GM12878 (cell line): Measurements from ENCODE around the gene BDKRB2. TPM values are rescaled to one million over a fixed set of nuclear protein-coding genes. Genes with fewer than 3 reads are reported as not detected.

ENCODE experiments used
- ATAC-seq: fragments of 200-7000 bp; cut with Tn5 transposase; 3 replicates; pipeline ENCODE4 v1.9.1; 2020; ENCODE audit warnings: mild to moderate bottlenecking, moderate library complexity
- BruUV-seq: library from RNA; stranded (reverse); fragments of 400-500 nt; replicated peaks from 2 replicates; lab custom pipeline; 2021; lab: Mats Ljungman, UMichigan
- CTCF ChIA-PET: fragments of 300-600 bp; sonication (Branson Sonifier 250); formaldehyde crosslinking; extraction: SDS; loops from one replicate; lab custom pipeline; 2021; ENCODE audit warnings: inconsistent platforms; lab: Yijun Ruan, JAX
- POLR2A ChIA-PET: fragments of 350-600 bp; formaldehyde crosslinking; extraction: SDS; loops from one replicate; lab custom pipeline; 2021; ENCODE audit warnings: inconsistent platforms; lab: Charles Lee
- RAD21 ChIA-PET: fragments of 300-600 bp; sonication (Branson Sonifier 250); formaldehyde crosslinking; loops from one replicate; lab custom pipeline; 2023; ENCODE audit warnings: antibody characterized with exemption; ENCODE audit not compliant: unreplicated experiment; lab: Charles Lee
- SMC1A ChIA-PET: fragments of 300-600 bp; sonication (Branson Sonifier 250); formaldehyde crosslinking; loops from one replicate; lab custom pipeline; 2023; ENCODE audit not compliant: unreplicated experiment, uncharacterized antibody; lab: Charles Lee
- DNase-seq: peaks from one replicate; pipeline ENCODE4 v3.0.0-alpha.2; 2011; ENCODE audit warnings: low read depth, low spot score
- FAIRE-seq: peaks from 3 replicates; lab custom pipeline; 2011; peaks lifted over from hg19 to GRCh38; lab: Jason Lieb, UNC
- H2AFZ ChIP-seq: 2 replicates; pipeline ENCODE4 v1.6.0; 2011; ENCODE audit warnings: low read depth, low read length, control low read depth; ENCODE audit not compliant: control insufficient read depth
- H3K27ac ChIP-seq: 2 replicates; pipeline ENCODE4 v1.5.1; 2011; ENCODE audit warnings: control low read depth; ENCODE audit not compliant: control insufficient read depth, insufficient read depth
- H3K27me3 ChIP-seq, 2 experiments: replicated peaks in 1 of 2; 2 replicates each; pipeline versions ENCODE4 v1.6.0 to v1.6.1; 2011; ENCODE audit warnings: low read length in 1 of 2; ENCODE audit not compliant: control insufficient read depth in 2 of 2, insufficient read depth in 2 of 2
- H3K36me3 ChIP-seq, 2 experiments: 2 replicates each; pipeline ENCODE4 v1.5.1; 2011; ENCODE audit warnings: low read length in 1 of 2; ENCODE audit not compliant: control insufficient read depth in 2 of 2, insufficient read depth in 2 of 2
- H3K4me1 ChIP-seq: 2 replicates; pipeline ENCODE4 v1.6.1; 2011; ENCODE audit warnings: mild to moderate bottlenecking, low read length, moderate library complexity, mixed read lengths; ENCODE audit not compliant: control insufficient read depth, insufficient read depth
- H3K4me2 ChIP-seq: 2 replicates; pipeline ENCODE4 v1.6.0; 2011; ENCODE audit warnings: control low read depth; ENCODE audit not compliant: control insufficient read depth, insufficient read depth
- H3K4me3 ChIP-seq: fragments of 200-600 bp; sonication (generic); 2 replicates; pipeline ENCODE4 v1.5.1; 2016
- H3K79me2 ChIP-seq: 2 replicates; pipeline ENCODE4 v1.6.0; 2011; ENCODE audit warnings: low read length; ENCODE audit not compliant: control insufficient read depth, insufficient read depth
- H3K9ac ChIP-seq: 2 replicates; pipeline ENCODE4 v1.8.0; 2011; ENCODE audit warnings: low read length, control low read depth, mixed read lengths; ENCODE audit not compliant: control insufficient read depth, insufficient read depth
- H3K9me3 ChIP-seq: replicated peaks from 3 replicates; pipeline ENCODE4 v1.5.1; 2011; ENCODE audit warnings: mild to moderate bottlenecking, low read length; ENCODE audit not compliant: control insufficient read depth, insufficient read depth
- H4K20me1 ChIP-seq: 2 replicates; pipeline ENCODE4 v1.6.0; 2011; ENCODE audit not compliant: control insufficient read depth, insufficient read depth
- CEBPZ ChIP-seq: fragments of 150-350 bp; IDR thresholded peaks from 2 replicates; pipeline ENCODE4 v1.6.1; 2016; ENCODE audit warnings: low read depth, low read length
- EP300 ChIP-seq, 2 experiments: fragments of 150-350 bp in 1 of 2; IDR thresholded peaks; 2 replicates each; pipeline ENCODE4 v1.6.1; 2011 to 2012; ENCODE audit warnings: low read depth in 2 of 2, low read length in 2 of 2, borderline replicate concordance in 1 of 2, improper control_type of control experiment in 1 of 2, inconsistent platforms in 1 of 2; ENCODE audit not compliant: control insufficient read depth in 1 of 2
- ESRRA ChIP-seq: IDR thresholded peaks from 2 replicates; pipeline ENCODE4 v1.6.1; 2012; ENCODE audit warnings: mild to moderate bottlenecking, low read length, improper control_type of control experiment
- HDGF ChIP-seq: fragments of 450-650 bp; IDR thresholded peaks from 2 replicates; pipeline ENCODE4 v1.6.1; 2016; ENCODE audit warnings: antibody characterized with exemption
- IRF4 ChIP-seq: IDR thresholded peaks from 2 replicates; pipeline ENCODE4 v1.6.1; 2011; ENCODE audit warnings: low read depth, low read length
- MYC ChIP-seq: IDR thresholded peaks from 2 replicates; pipeline ENCODE4 v1.6.1; 2011; ENCODE audit warnings: mild to moderate bottlenecking, low read length, moderate library complexity, inconsistent platforms; ENCODE audit not compliant: insufficient read depth, insufficient replicate concordance, insufficient read length, severe bottlenecking
- NBN ChIP-seq: fragments of 450-650 bp; IDR thresholded peaks from 2 replicates; pipeline ENCODE4 v1.6.1; 2016
- NFYA ChIP-seq: IDR thresholded peaks from 2 replicates; pipeline ENCODE4 v1.6.1; 2011; ENCODE audit warnings: low read depth, mild to moderate bottlenecking, low read length, improper control_type of control experiment, borderline replicate concordance
- POLR2AphosphoS2 ChIP-seq: IDR thresholded peaks from 2 replicates; pipeline ENCODE4 v1.6.1; 2011; ENCODE audit warnings: low read depth, mild to moderate bottlenecking, low read length, improper control_type of control experiment, moderate library complexity
- ZBTB11 ChIP-seq: fragments of 450-650 bp; formaldehyde crosslinking; IDR thresholded peaks from 2 replicates; pipeline ENCODE4 v1.5.0; 2022; ENCODE audit warnings: mild to moderate bottlenecking, missing genetic modification characterization
- ZNF384 ChIP-seq: IDR thresholded peaks from 2 replicates; pipeline ENCODE4 v1.6.1; 2012; ENCODE audit warnings: low read depth, mild to moderate bottlenecking, low read length, improper control_type of control experiment, borderline replicate concordance
- ZNF687 ChIP-seq: fragments of 450-650 bp; IDR thresholded peaks from 2 replicates; pipeline ENCODE4 v1.6.1; 2017; ENCODE audit warnings: mild to moderate bottlenecking, moderate library complexity
- WGBS: methylation state at CpG from one replicate; pipeline ENCODE4 v1.1.6; 2016; ENCODE audit warnings: low lambda C conversion rate; ENCODE audit not compliant: insufficient replicate concordance, insufficient coverage; ENCODE audit errors: missing lambda C conversion rate; 5-methylcytosine and 5-hydroxymethylcytosine counted together
- in situ Hi-C: fragments of 300-500 bp; cut with MboI; formaldehyde crosslinking; loops from 9 replicates; pipeline ENCODE4 v1.14.3; 2018; ENCODE audit warnings: mixed read lengths
- intact Hi-C: fragments of 100-400 bp; cut with micrococcal nuclease; formaldehyde crosslinking; loops from one replicate; pipeline ENCODE4 v1.14.2; 2022; ENCODE audit not compliant: unreplicated experiment
- polyA plus RNA-seq, 11 experiments: library from polyadenylated mRNA; depleted of rRNA in 4 of 11; unstranded in 6 of 11; stranded (reverse) in 5 of 11; fragments of >200 nt; fragmentation: Nextera tagmentation in 4 of 11; fragmentation: Illumina TruSeq in 1 of 11; extraction: Ambion mirVana in 4 of 11; extraction: Trizol in 1 of 11; gene quantifications; 1 replicate in 1 of 11; 2 replicates in 10 of 11; pipeline versions ENCODE4 v1.2.1 to v1.2.3, GENCODE V29; 2011 to 2016; ENCODE audit warnings: inconsistent platforms in 2 of 11, missing spikeins in 2 of 11, low read depth in 1 of 11
- total RNA-seq, 4 experiments: library from RNA; depleted of rRNA in 3 of 4; stranded (reverse); fragments of >200 nt in 3 of 4; fragmentation: Illumina TruSeq in 1 of 4; extraction: Trizol in 1 of 4; gene quantifications; 2 replicates each; pipeline versions ENCODE4 v1.2.1 to v1.2.3, GENCODE V29; 2013 to 2021

BDKRB2 gene
- total and polyA plus RNA-seq, 10 of the 15 experiments (the other 5 are each of a cell fraction or from before 2014, with no cell fraction given) = 0.08 TPM; not detected in 9

- FAIRE-seq (no peak), DNase-seq (no peak), ATAC-seq (no peak)
- in situ Hi-C loops (no loop called here), intact Hi-C loops (no loop called here)
- Histone ChIP-seq H3K27ac (no peak overlapping the region), H3K36me3 (no peaks in the 10 kb centered on the region), H3K4me1 (no peaks in the 10 kb centered on the region), H3K79me2 (no peaks in the 10 kb centered on the region), H3K9ac (no peak overlapping the region), H3K9me3 (peaks cover 2% of the 10 kb centered on the region; the same call in 1 of the 3 replicates), H2AFZ (no peak overlapping the region), H3K4me2 (no peak overlapping the region), H3K27me3 (peaks cover 4 to 5% of the 10 kb centered on the region in 2 experiments; a peak in 3 of 4 replicates), H4K20me1 (no peaks in the 10 kb centered on the region), H3K4me3 (no peak overlapping the region)
- no TSS peak for BruUV-seq
- CTCF ChIA-PET = no interaction called here
- WGBS = 16% methylated on average over 4 of the region's 4 CpGs
- POLR2A ChIA-PET = no interaction called here
- RAD21 ChIA-PET = no interaction called here
- SMC1A ChIA-PET = interaction anchor here (0.7 kb wide), 1 partner anchor 1715 kb away, joined by 3 read pairs; no protein-coding TSS in a partner anchor
- TF ChIP-seq ESRRA (no peak), ZNF687 (no peak), EP300 (IDR thresholded peaks at IDR 0.05; ENCODE audit: borderline replicate concordance in 1 of 2, control insufficient read depth in 1 of 2, low read depth in 2 of 2, low read length in 2 of 2) (no peak), CEBPZ (no peak), MYC (no peak), POLR2AphosphoS2 (no peak), NBN (no peak), ZNF384 (no peak), ZBTB11 (no peak), HDGF (no peak), IRF4 (no peak), NFYA (no peak)
Measured at GRCh38 chr14:96212896-96213295, 8.3 kb downstream of the BDKRB2 start.
